K562 (cell line): ENCODE measurements around the gene MRO. TPM values are rescaled to one million over a fixed set of nuclear protein-coding genes. Genes with fewer than 3 reads are reported as not detected.

Source experiments
- ATAC-seq: fragments of 200-7000 bp; cut with Tn5 transposase; 3 replicates; pipeline ENCODE4 v1.9.1; 2020; ENCODE audit warnings: moderate library complexity
- BruUV-seq: library from RNA; stranded (reverse); fragments of 400-500 nt; replicated peaks from 2 replicates; lab custom pipeline; 2021; lab: Mats Ljungman, UMichigan
- CTCF ChIA-PET: fragments of 300-600 bp; formaldehyde crosslinking; extraction: SDS; loops from one replicate; lab custom pipeline; 2021; ENCODE audit warnings: low intra/inter-chr PET ratio; lab: Yijun Ruan, JAX
- POLR2A ChIA-PET: fragments of 300-600, 350-650 bp; sonication (Branson Sonifier 250); formaldehyde crosslinking; extraction: SDS; loops from one replicate; lab custom pipeline; 2021; ENCODE audit warnings: antibody characterized with exemption, inconsistent platforms; lab: Yijun Ruan, JAX
- DNase-seq, 4 experiments: peaks; one replicate each; pipeline versions ENCODE4 v3.0.0 to v3.0.0-alpha.2; 2011 to 2018; ENCODE audit warnings: low spot score in 3 of 4, mixed read lengths in 3 of 4; ENCODE audit errors: extremely low read depth in 1 of 4
- FAIRE-seq: peaks from 2 replicates; lab custom pipeline; 2011; peaks lifted over from hg19 to GRCh38; lab: Jason Lieb, UNC
- H2AFZ ChIP-seq: 2 replicates; pipeline ENCODE4 v1.6.0; 2011; ENCODE audit warnings: low read depth, low read length, control low read depth, inconsistent platforms
- H3K27ac ChIP-seq: fragments of 200-600 bp; 3 replicates; pipeline ENCODE4 v1.8.0; 2011; ENCODE audit warnings: low read depth, mild to moderate bottlenecking, control low read depth, inconsistent platforms, low read length, moderate library complexity, mixed read lengths; ENCODE audit errors: extremely low read depth
- H3K27me3 ChIP-seq, 2 experiments: fragments of 300-600 bp in 1 of 2; 2 replicates in 1 of 2; 3 replicates in 1 of 2; pipeline versions ENCODE4 v1.6.0 to v1.8.0; 2011; ENCODE audit warnings: inconsistent platforms in 2 of 2, low read length in 2 of 2, mild to moderate bottlenecking in 1 of 2, mixed read lengths in 1 of 2, moderate library complexity in 1 of 2; ENCODE audit not compliant: control insufficient read depth in 2 of 2, insufficient read depth in 2 of 2
- H3K36me3 ChIP-seq: fragments of 300-600 bp; 3 replicates; pipeline ENCODE4 v1.8.0; 2011; ENCODE audit warnings: mild to moderate bottlenecking, low read length, inconsistent platforms; ENCODE audit not compliant: control insufficient read depth, insufficient read depth
- H3K4me1 ChIP-seq, 2 experiments: fragments of 200-600 bp in 1 of 2; replicated peaks in 1 of 2; 2 replicates in 1 of 2; 3 replicates in 1 of 2; pipeline versions ENCODE4 v1.5.1 to v1.8.0; 2011; ENCODE audit warnings: inconsistent platforms in 2 of 2, low read length in 2 of 2, mild to moderate bottlenecking in 1 of 2, mixed read lengths in 1 of 2, moderate library complexity in 1 of 2; ENCODE audit not compliant: control insufficient read depth in 2 of 2, insufficient read depth in 2 of 2
- H3K4me2 ChIP-seq: 2 replicates; pipeline ENCODE4 v1.6.1; 2011; ENCODE audit warnings: low read length, control low read depth, inconsistent platforms, mixed read lengths; ENCODE audit not compliant: insufficient read depth
- H3K4me3 ChIP-seq: fragments of 200-600 bp; sonication (generic), shearing (Covaris generic); 2 replicates; pipeline ENCODE4 v1.5.1; 2016; ENCODE audit warnings: control low read depth, inconsistent platforms
- H3K79me2 ChIP-seq: fragments of 200-600 bp; 3 replicates; pipeline ENCODE4 v1.8.0; 2011; ENCODE audit warnings: low read length, inconsistent platforms; ENCODE audit not compliant: control insufficient read depth, insufficient read depth
- H3K9ac ChIP-seq, 2 experiments: 2 replicates each; pipeline versions ENCODE4 v1.6.0 to v1.6.1; 2011; ENCODE audit warnings: low read depth in 2 of 2, low read length in 2 of 2, control low read depth in 1 of 2, inconsistent platforms in 1 of 2, mild to moderate bottlenecking in 1 of 2, mixed read lengths in 1 of 2; ENCODE audit not compliant: insufficient read depth in 1 of 2
- H3K9me1 ChIP-seq: one replicate; pipeline ENCODE4 v1.6.0; 2011; ENCODE audit warnings: inconsistent platforms, mild to moderate bottlenecking, low read length, moderate library complexity; ENCODE audit not compliant: control insufficient read depth, insufficient read depth
- H3K9me3 ChIP-seq: replicated peaks from 2 replicates; pipeline ENCODE4 v1.5.1; 2011; ENCODE audit warnings: low read depth, low read length, inconsistent platforms; ENCODE audit not compliant: control insufficient read depth, insufficient read depth
- H4K20me1 ChIP-seq: replicated peaks from 2 replicates; pipeline ENCODE4 v1.6.1; 2011; ENCODE audit warnings: low read length, inconsistent platforms, mixed read lengths; ENCODE audit not compliant: control insufficient read depth, insufficient read depth
- DACH1 ChIP-seq: fragments of 450-650 bp; IDR thresholded peaks from 2 replicates; pipeline ENCODE4 v1.6.1; 2018; ENCODE audit not compliant: partially characterized antibody
- DNMT1 ChIP-seq: fragments of 450-650 bp; IDR thresholded peaks from 2 replicates; pipeline ENCODE4 v1.6.1; 2016; ENCODE audit warnings: antibody characterized with exemption, mild to moderate bottlenecking
- HOMEZ ChIP-seq: fragments of 250-450 bp; sonication (Bioruptor Pico); IDR thresholded peaks from 2 replicates; pipeline ENCODE4 v1.4.0; 2020; ENCODE audit warnings: mild to moderate bottlenecking, moderate library complexity
- PRPF4 ChIP-seq: fragments of 200-400 bp; formaldehyde crosslinking; IDR thresholded peaks from one replicate; pipeline ENCODE4 v1.6.1; 2017; ENCODE audit warnings: low read length, low read depth, mild to moderate bottlenecking; ENCODE audit not compliant: insufficient read depth, poor library complexity, severe bottlenecking
- SAFB ChIP-seq: fragments of 200-400 bp; formaldehyde crosslinking; IDR thresholded peaks from 2 replicates; pipeline ENCODE4 v1.6.1; 2017; ENCODE audit warnings: low read depth, low read length, borderline replicate concordance
- ZSCAN32 ChIP-seq: fragments of 450-650 bp; formaldehyde crosslinking; IDR thresholded peaks from 2 replicates; pipeline ENCODE4 v1.4.0; 2020; ENCODE audit warnings: mild to moderate bottlenecking, moderate library complexity
- WGBS: fragments of 100-300 bp; shearing (Covaris generic); methylation state at CpG from one replicate; pipeline ENCODE4 v1.1.6; 2016; ENCODE audit warnings: low coverage, mixed read lengths; ENCODE audit not compliant: insufficient coverage; ENCODE audit errors: missing lambda C conversion rate; 5-methylcytosine and 5-hydroxymethylcytosine counted together
- in situ Hi-C: fragments of 300-500 bp; cut with MboI; formaldehyde crosslinking; loops from 4 replicates; pipeline ENCODE4 v1.15.0; 2018; ENCODE audit warnings: inconsistent platforms, mixed read lengths
- intact Hi-C: fragments of 100-400 bp; cut with micrococcal nuclease; formaldehyde crosslinking; loops from 2 replicates; pipeline ENCODE4 v1.14.2; 2022
- polyA plus RNA-seq, 8 experiments: library from polyadenylated mRNA; depleted of rRNA in 4 of 8; stranded (reverse) in 5 of 8; unstranded in 3 of 8; fragments of >200 nt; fragmentation: Nextera tagmentation in 2 of 8; fragmentation: Illumina TruSeq in 1 of 8; extraction: Ambion mirVana in 2 of 8; extraction: Trizol in 1 of 8; gene quantifications; 2 replicates each; pipeline versions ENCODE4 v1.2.1 to v1.2.3, GENCODE V29; 2011 to 2014; ENCODE audit warnings: inconsistent platforms in 1 of 8, missing spikeins in 1 of 8
- total RNA-seq, 7 experiments: library from RNA; depleted of rRNA in 6 of 7; stranded (reverse); fragments of >200 nt in 6 of 7; fragmentation: Illumina TruSeq in 2 of 7; extraction: Trizol in 2 of 7; gene quantifications; 2 replicates each; pipeline versions ENCODE4 v1.2.1 to v1.2.3, GENCODE V29; 2011 to 2021; ENCODE audit warnings: low replicate concordance in 1 of 7

MRO gene
- total and polyA plus RNA-seq, 9 of the 15 experiments (the other 6 are each of a cell fraction or from before 2014, with no cell fraction given) = 0.06 TPM; not detected in 8

GRCh38 chr18:50826027-50826426, 6.2 kb upstream of the MRO start:
- Histone ChIP-seq H3K4me3 (no peak overlapping the region), H3K9ac (no peak overlapping the region), H2AFZ (no peak overlapping the region), H3K9me3 (no peaks in the 10 kb centered on the region), H3K27me3 (no peaks in the 10 kb centered on the region), H3K4me2 (no peak overlapping the region)
- ATAC-seq (no peak), FAIRE-seq (no peak)
- no TSS peak for BruUV-seq
- CTCF ChIA-PET = no interaction called here
- TF ChIP-seq DACH1 = no peak
- TF ChIP-seq PRPF4 = no peak
- TF ChIP-seq ZSCAN32 (CRISPR knock-in tag) = no peak
- TF ChIP-seq HOMEZ (CRISPR knock-in tag) = no peak
- no peak for TF ChIP-seq SAFB
- TF ChIP-seq DNMT1 = no peak
- TF ChIP-seq, all 486 proteins: peak for 0
- in situ Hi-C loops (no loop called here), intact Hi-C loops (no loop called here)
- H3K79me2 ChIP-seq = no peaks in the 10 kb centered on the region
- no peaks in the 10 kb centered on the region; a peak in 1 of 5 replicates for H3K4me1 ChIP-seq
- H4K20me1 ChIP-seq = no peaks in the 10 kb centered on the region
- 28% methylated on average over 5 of the region's 5 CpGs for WGBS
- DNase-seq = no peak
- POLR2A ChIA-PET = no interaction called here
- no peak overlapping the region for H3K27ac ChIP-seq
- H3K36me3 ChIP-seq = no peaks in the 10 kb centered on the region
- no peaks in the 10 kb centered on the region for H3K9me1 ChIP-seq
